HepG2 (cell line): ENCODE data around the gene STK11. TPM values are rescaled to one million over a fixed set of nuclear protein-coding genes. Genes with fewer than 3 reads are reported as not detected.

Experiments
- ATF6 ChIP-seq: sonication (generic); formaldehyde crosslinking; conservative IDR thresholded peaks from 2 replicates; pipeline ENCODE4 v1.4.0; 2020; ENCODE audit warnings: missing genetic modification reagents
- CBX5 ChIP-seq: sonication (generic); formaldehyde crosslinking; IDR thresholded peaks from 2 replicates; pipeline ENCODE4 v1.4.0; 2020; ENCODE audit warnings: missing genetic modification reagents, borderline replicate concordance
- KDM5B ChIP-seq: sonication (generic); formaldehyde crosslinking; IDR thresholded peaks from 2 replicates; pipeline ENCODE4 v1.4.0; 2020; ENCODE audit warnings: missing genetic modification reagents, mild to moderate bottlenecking, borderline replicate concordance
- MED13 ChIP-seq: sonication (generic); formaldehyde crosslinking; IDR thresholded peaks from 2 replicates; pipeline ENCODE4 v1.5.0; 2020; ENCODE audit warnings: missing genetic modification reagents
- MNT ChIP-seq: fragments of 450-650 bp; IDR thresholded peaks from 2 replicates; pipeline ENCODE4 v1.6.1; 2016
- NCOA2 ChIP-seq: sonication (generic); formaldehyde crosslinking; IDR thresholded peaks from 2 replicates; pipeline ENCODE4 v1.8.0; 2022; ENCODE audit warnings: inconsistent platforms
- SIN3A ChIP-seq: IDR thresholded peaks from 2 replicates; pipeline ENCODE4 v1.6.1; 2011; ENCODE audit warnings: low read depth, mild to moderate bottlenecking, control low read depth, low read length, borderline replicate concordance
- SOX6 ChIP-seq, 2 experiments: fragments of 450-650 bp in 1 of 2; sonication (generic) in 1 of 2; formaldehyde crosslinking in 1 of 2; IDR thresholded peaks; 2 replicates each; pipeline versions ENCODE4 v1.4.0 to v1.6.1; 2017 to 2020; ENCODE audit warnings: antibody characterized with exemption in 1 of 2, mild to moderate bottlenecking in 1 of 2, missing genetic modification reagents in 1 of 2
- YEATS4 ChIP-seq: sonication (generic); formaldehyde crosslinking; IDR thresholded peaks from 2 replicates; pipeline ENCODE4 v1.4.0; 2020; ENCODE audit warnings: missing genetic modification reagents, borderline replicate concordance
- ZHX2 ChIP-seq, 2 experiments: sonication (generic) in 1 of 2; formaldehyde crosslinking in 1 of 2; IDR thresholded peaks; 2 replicates each; pipeline versions ENCODE4 v1.6.1 to v1.9.0; 2014 to 2022; ENCODE audit warnings: antibody characterized with exemption in 1 of 2, borderline replicate concordance in 1 of 2, inconsistent platforms in 1 of 2, low read depth in 1 of 2, missing genetic modification reagents in 1 of 2
- ZNF281 ChIP-seq: sonication (generic); formaldehyde crosslinking; IDR thresholded peaks from 2 replicates; pipeline ENCODE4 v1.4.0; 2020; ENCODE audit warnings: missing genetic modification reagents, borderline replicate concordance
- ZNF549 ChIP-seq: sonication (generic); formaldehyde crosslinking; IDR thresholded peaks from 2 replicates; pipeline ENCODE4 v1.5.0; 2020; ENCODE audit warnings: missing genetic modification reagents
- ZNF580 ChIP-seq: IDR thresholded peaks from 2 replicates; pipeline ENCODE4 v1.6.1; 2016; ENCODE audit warnings: low read depth, borderline replicate concordance
- polyA plus RNA-seq, 8 experiments: library from polyadenylated mRNA; depleted of rRNA in 3 of 8; stranded (reverse) in 7 of 8; unstranded in 1 of 8; fragments of >200 nt; fragmentation: Illumina TruSeq in 4 of 8; extraction: Trizol in 4 of 8; gene quantifications; 2 replicates each; pipeline versions ENCODE4 v1.2.1 to v1.2.3, GENCODE V29; 2011 to 2016; ENCODE audit warnings: low read depth in 4 of 8, missing spikeins in 1 of 8, mixed read lengths in 1 of 8; ENCODE audit not compliant: insufficient read depth in 1 of 8
- total RNA-seq, 5 experiments: library from RNA; depleted of rRNA; stranded (reverse); fragments of >200 nt; fragmentation: Illumina TruSeq; extraction: Trizol; gene quantifications; 2 replicates each; pipeline ENCODE4 v1.2.3, GENCODE V29; 2016; ENCODE audit warnings: low read depth in 1 of 5
- TF ChIP-seq, protein P1 (sequence below): sonication (generic); formaldehyde crosslinking; IDR thresholded peaks from 2 replicates; pipeline ENCODE4 v1.4.0; 2020; ENCODE audit warnings: missing genetic modification reagents

The STK11 gene
- total and polyA plus RNA-seq, 2 of the 13 experiments (the other 11 are each of a cell fraction or from before 2014, with no cell fraction given) = 27.5 to 43.6 TPM

GRCh38 chr19:1266916-1267476 lies 61.4 kb downstream of the STK11 start (continued):
- no peak for TF ChIP-seq ZHX2 (IDR thresholded peaks at IDR 0.05; ENCODE audit: low read depth)
- TF ChIP-seq ZHX2 (CRISPR knock-in tag; IDR thresholded peaks at IDR 0.05; ENCODE audit: borderline replicate concordance) = 0 out of 2 replicates have a peak, but pooled peaks have one; percentile 16
- TF ChIP-seq ATF6 (CRISPR knock-in tag) = no peak
- TF ChIP-seq ZNF549 (CRISPR knock-in tag) = no peak
- TF ChIP-seq CBX5 (CRISPR knock-in tag) = 0 out of 2 replicates have a peak, but pooled peaks have one; percentile 22
- peak; percentile 15; the same call in 1 of the 2 replicates for TF ChIP-seq NCOA2 (CRISPR knock-in tag)
- 0 out of 2 replicates have a peak, but pooled peaks have one; percentile 28 for TF ChIP-seq ZNF580 (CRISPR knock-in tag)
- TF ChIP-seq, protein P1, sequence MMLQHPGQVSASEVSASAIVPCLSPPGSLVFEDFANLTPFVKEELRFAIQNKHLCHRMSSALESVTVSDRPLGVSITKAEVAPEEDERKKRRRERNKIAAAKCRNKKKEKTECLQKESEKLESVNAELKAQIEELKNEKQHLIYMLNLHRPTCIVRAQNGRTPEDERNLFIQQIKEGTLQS = no peak
- TF ChIP-seq SIN3A = 0 out of 2 replicates have a peak, but pooled peaks have one; percentile 0
- TF ChIP-seq YEATS4 (CRISPR knock-in tag) = peak; percentile 34
- no peak for TF ChIP-seq MNT
- TF ChIP-seq ZNF281 (CRISPR knock-in tag) = peak; percentile 40; the same call in 1 of the 2 replicates
- TF ChIP-seq MED13 = no peak
- TF ChIP-seq KDM5B (CRISPR knock-in tag) = peak; percentile 37; the same call in 1 of the 2 replicates
- no peak for TF ChIP-seq SOX6 (IDR thresholded peaks at IDR 0.05)
- 0 out of 2 replicates have a peak, but pooled peaks have one; percentile 22 for TF ChIP-seq SOX6 (CRISPR knock-in tag; IDR thresholded peaks at IDR 0.05)
